ENCODE results near the gene SLC31A1. TPM values are rescaled to one million over a fixed set of nuclear protein-coding genes. Genes with fewer than 3 reads are reported as not detected.

Gene SLC31A1
- total and polyA plus RNA-seq, 2 donors (not counting 3 experiments of a cell fraction or from before 2014, with no cell fraction given): 13.5 to 22.7 TPM

DNA sequence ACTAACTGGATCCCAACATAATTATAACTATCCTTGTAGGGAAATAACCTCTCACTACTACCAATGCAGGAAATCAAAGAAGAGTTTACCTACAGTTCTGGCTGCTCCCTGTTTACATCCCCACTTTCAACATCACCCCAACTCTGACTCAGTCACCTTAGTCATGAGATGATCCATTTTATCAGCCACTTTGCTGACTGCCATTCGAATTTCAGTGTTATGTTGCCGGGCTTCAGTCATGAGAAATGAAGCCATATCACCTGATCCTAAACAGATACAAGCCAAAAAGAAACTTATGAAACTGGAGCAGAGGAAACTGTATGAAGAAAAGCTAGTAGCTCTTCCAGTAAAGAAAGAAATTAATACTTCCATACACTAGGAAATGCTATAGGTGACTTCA is 36.8 kb upstream of the SLC31A1 start:
- no peak for TF ChIP-seq JUN (IDR thresholded peaks at IDR 0.05; ENCODE audit: borderline replicate concordance, insufficient read depth, insufficient read length, low read depth)
- TF ChIP-seq FOS (IDR thresholded peaks at IDR 0.05; ENCODE audit: borderline replicate concordance, insufficient read depth, low read length): no peak
- no peak for TF ChIP-seq POLR2AphosphoS5 (IDR thresholded peaks at IDR 0.05; ENCODE audit: insufficient read depth, low read depth, low read length)
- TF ChIP-seq POLR2A (IDR thresholded peaks at IDR 0.05; ENCODE audit: low read depth, low read length): no peak
- no peak for TF ChIP-seq EZH2 (IDR thresholded peaks at IDR 0.05; ENCODE audit: borderline replicate concordance, low read depth, low read length, severe bottlenecking)
- TF ChIP-seq, protein P1, sequence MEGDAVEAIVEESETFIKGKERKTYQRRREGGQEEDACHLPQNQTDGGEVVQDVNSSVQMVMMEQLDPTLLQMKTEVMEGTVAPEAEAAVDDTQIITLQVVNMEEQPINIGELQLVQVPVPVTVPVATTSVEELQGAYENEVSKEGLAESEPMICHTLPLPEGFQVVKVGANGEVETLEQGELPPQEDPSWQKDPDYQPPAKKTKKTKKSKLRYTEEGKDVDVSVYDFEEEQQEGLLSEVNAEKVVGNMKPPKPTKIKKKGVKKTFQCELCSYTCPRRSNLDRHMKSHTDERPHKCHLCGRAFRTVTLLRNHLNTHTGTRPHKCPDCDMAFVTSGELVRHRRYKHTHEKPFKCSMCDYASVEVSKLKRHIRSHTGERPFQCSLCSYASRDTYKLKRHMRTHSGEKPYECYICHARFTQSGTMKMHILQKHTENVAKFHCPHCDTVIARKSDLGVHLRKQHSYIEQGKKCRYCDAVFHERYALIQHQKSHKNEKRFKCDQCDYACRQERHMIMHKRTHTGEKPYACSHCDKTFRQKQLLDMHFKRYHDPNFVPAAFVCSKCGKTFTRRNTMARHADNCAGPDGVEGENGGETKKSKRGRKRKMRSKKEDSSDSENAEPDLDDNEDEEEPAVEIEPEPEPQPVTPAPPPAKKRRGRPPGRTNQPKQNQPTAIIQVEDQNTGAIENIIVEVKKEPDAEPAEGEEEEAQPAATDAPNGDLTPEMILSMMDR (IDR thresholded peaks at IDR 0.05; ENCODE audit: extremely low read depth in 1 of 2, insufficient read depth in 1 of 2, low read depth in 1 of 2, low read length in 2 of 2): no peak
- no peak for TF ChIP-seq GATA2 (IDR thresholded peaks at IDR 0.05; ENCODE audit: insufficient read depth, insufficient read length, low read depth, low read length)
- TF ChIP-seq MYC (IDR thresholded peaks at IDR 0.05; ENCODE audit: low read depth, low read length): no peak
- TF ChIP-seq, protein P2, sequence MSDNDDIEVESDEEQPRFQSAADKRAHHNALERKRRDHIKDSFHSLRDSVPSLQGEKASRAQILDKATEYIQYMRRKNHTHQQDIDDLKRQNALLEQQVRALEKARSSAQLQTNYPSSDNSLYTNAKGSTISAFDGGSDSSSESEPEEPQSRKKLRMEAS (IDR thresholded peaks at IDR 0.05; ENCODE audit: insufficient read depth, insufficient read length): no peak
- no peak overlapping the region for H3K27ac ChIP-seq (ENCODE audit: insufficient read depth, low read depth, low read length)
- no peak overlapping the region for H3K9ac ChIP-seq (replicated peaks; ENCODE audit: extremely low read depth, insufficient read depth, low read length)
- intact Hi-C loops (cut with micrococcal nuclease): no loop called here
- H3K4me2 ChIP-seq (ENCODE audit: insufficient read depth, low read length): no peak overlapping the region
- peaks cover 22 to 38% of the 10 kb centered on the region in 2 experiments for H3K36me3 ChIP-seq (ENCODE audit: control insufficient read depth in 2 of 2, extremely low read depth in 1 of 2, insufficient read depth in 2 of 2, low read length in 2 of 2)
- H3K4me3 ChIP-seq (replicated peaks in 1 of 3; ENCODE audit: insufficient read depth in 1 of 3, low read depth in 1 of 3, low read length in 3 of 3): no peak overlapping the region
- ChIA-PET POLR2A (no interaction called here), CTCF (no interaction called here)
- H4K20me1 ChIP-seq (replicated peaks; ENCODE audit: control insufficient read depth, extremely low read depth, insufficient read depth, low read length): no peaks in the 10 kb centered on the region
- H2AFZ ChIP-seq (ENCODE audit: low read depth, low read length): no peak overlapping the region
- dilution Hi-C loops (cut with MboI; ENCODE audit: extremely low pct_ligation_motif_present, low sequenced_read_pairs): no loop called here
- H3K79me2 ChIP-seq (ENCODE audit: control insufficient read depth, insufficient read depth, low read length): no peaks in the 10 kb centered on the region
- no peaks in the 10 kb centered on the region for H3K9me1 ChIP-seq (replicated peaks; ENCODE audit: control insufficient read depth, extremely low read depth, insufficient read depth, low read length)
- no peaks in the 10 kb centered on the region for H3K27me3 ChIP-seq (ENCODE audit: control insufficient read depth in 2 of 2, insufficient read depth in 2 of 2, low read length in 2 of 2)
- FAIRE-seq (no peak), DNase-seq (ENCODE audit: low read depth, low spot score) (no peak)
- no peaks in the 10 kb centered on the region for H3K9me3 ChIP-seq (replicated peaks; ENCODE audit: control insufficient read depth, insufficient read depth, low read length)
- H3K4me1 ChIP-seq (ENCODE audit: control insufficient read depth, extremely low read depth, insufficient read depth, low read length): peaks cover 18% of the 10 kb centered on the region
- BruUV-seq (replicated peaks): no TSS peak
